ENCODE data around the gene UBE2D1.

UBE2D1 gene

DNA sequence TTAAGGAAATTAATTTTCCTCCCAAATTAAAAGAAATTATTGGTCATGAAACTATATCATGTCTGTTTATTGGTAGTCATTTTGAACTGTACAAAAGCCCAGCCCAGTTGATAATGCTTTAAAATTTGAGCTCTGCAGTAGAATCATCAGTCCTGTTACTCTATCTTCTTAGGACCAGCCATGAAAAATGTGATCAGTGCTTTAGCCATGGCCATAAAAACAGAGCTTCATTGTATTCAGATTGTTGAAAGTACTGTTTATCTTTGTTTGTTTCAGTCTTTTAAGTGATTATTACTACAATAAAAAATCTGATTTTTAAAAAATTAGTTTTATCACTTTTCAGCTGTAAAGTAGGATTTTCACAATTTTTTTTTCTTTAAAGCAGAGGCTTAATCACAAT lies 36.7 kb downstream of the UBE2D1 start:
- DNase-seq (ENCODE audit: low read depth in 2 of 2), result no peak
- no peak overlapping the region for H3K4me3 ChIP-seq (replicated peaks in 1 of 2; ENCODE audit: low read depth in 2 of 2, low read length in 2 of 2)
- TF ChIP-seq, protein P1, sequence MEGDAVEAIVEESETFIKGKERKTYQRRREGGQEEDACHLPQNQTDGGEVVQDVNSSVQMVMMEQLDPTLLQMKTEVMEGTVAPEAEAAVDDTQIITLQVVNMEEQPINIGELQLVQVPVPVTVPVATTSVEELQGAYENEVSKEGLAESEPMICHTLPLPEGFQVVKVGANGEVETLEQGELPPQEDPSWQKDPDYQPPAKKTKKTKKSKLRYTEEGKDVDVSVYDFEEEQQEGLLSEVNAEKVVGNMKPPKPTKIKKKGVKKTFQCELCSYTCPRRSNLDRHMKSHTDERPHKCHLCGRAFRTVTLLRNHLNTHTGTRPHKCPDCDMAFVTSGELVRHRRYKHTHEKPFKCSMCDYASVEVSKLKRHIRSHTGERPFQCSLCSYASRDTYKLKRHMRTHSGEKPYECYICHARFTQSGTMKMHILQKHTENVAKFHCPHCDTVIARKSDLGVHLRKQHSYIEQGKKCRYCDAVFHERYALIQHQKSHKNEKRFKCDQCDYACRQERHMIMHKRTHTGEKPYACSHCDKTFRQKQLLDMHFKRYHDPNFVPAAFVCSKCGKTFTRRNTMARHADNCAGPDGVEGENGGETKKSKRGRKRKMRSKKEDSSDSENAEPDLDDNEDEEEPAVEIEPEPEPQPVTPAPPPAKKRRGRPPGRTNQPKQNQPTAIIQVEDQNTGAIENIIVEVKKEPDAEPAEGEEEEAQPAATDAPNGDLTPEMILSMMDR (IDR thresholded peaks at IDR 0.05; ENCODE audit: low read depth, low read length), result no peak

DNA sequence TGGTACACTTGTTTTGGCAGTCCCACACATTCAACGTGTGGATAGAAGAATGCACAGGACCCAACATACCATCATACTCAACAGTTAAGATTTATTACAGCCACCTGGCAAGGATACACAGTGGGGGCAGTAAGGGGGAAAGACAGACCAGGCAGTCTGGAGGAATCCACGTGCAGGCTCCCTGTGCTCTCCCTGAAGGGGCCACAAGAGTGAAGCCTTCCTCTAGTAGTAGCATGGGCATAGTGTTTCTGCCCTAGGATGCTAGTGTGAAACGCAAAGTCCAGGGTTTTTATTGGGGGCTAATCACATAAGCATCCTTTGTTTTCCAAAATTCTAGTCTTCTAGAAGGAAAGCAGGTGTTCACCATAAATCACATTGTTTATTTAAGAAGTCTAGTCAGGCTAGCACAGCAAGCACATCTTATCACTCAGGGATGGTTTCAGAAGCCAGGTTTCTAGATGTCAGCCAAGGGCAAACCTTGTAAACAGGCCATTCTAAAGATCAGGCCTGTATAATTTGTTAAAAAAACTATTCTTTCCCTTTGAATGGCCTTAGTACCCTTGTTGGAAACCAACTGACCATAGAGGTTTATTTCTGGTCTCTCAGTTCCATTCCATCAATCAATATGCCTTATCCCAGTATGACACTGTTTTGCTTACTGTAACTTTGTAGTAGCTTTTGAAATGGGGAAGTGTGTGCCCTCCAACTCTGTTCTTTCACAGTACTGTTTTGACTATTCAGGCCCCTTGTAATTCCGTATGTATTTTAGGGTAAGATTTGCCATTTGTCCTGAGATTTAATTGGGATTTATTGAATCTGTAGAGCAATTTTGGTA lies 38.0 kb downstream of the UBE2D1 start:
- TF ChIP-seq, protein P1 (IDR thresholded peaks at IDR 0.05; ENCODE audit: low read depth, low read length), result no peak
- H3K4me3 ChIP-seq (replicated peaks in 1 of 2; ENCODE audit: low read depth in 2 of 2, low read length in 2 of 2), result no peak overlapping the region
- no peak for DNase-seq (ENCODE audit: low read depth in 2 of 2)

DNA sequence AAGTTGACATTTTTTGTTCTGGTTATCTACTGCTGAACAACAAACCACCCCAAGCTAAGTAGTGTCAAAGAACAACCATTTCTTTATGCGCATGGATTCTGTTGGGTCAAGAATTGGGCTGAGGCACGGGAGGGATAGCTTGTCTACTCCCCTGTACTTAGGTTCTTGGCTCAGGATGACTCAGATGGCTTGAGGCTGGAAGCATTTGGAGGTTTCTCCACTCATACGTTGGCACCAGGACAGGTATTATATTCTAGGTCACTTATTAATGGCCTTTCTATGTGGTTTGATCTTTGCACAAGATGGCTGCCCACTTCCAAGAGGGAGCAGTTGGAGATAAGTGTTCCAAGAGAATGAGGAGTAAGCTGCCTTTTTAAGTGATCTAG lies 38.6 kb downstream of the UBE2D1 start:
- peak in 1 of 2 donors; percentile 11 for DNase-seq (ENCODE audit: low read depth in 2 of 2)
- H3K4me3 ChIP-seq (replicated peaks in 1 of 2; ENCODE audit: low read depth in 2 of 2, low read length in 2 of 2), result no peak overlapping the region
- TF ChIP-seq, protein P1 (IDR thresholded peaks at IDR 0.05; ENCODE audit: low read depth, low read length), result no peak

DNA sequence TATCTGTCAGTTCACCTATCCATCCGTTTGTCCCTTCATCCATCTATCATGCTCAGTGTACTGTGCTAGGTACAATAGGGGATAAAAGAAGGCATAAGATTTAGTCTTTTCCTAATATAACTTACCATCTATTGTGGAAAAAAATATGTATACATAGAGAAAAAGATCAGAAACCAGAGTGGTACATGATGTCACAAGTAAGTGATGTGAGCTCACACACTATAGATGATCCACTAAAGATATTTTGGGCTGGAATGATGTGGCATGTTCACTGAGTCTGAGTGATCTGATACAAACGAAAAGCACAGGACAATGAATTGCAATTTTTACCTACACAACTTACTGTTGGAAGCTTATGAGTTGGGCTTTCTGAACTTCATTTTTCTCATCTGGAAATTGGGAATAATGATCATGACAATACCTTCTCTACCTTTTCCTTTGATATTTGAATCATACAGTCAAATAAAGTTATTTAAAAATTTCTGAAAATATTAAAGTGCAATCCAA lies 47.7 kb downstream of the UBE2D1 start:
- no peak overlapping the region for H3K4me3 ChIP-seq (replicated peaks in 1 of 2; ENCODE audit: low read depth in 2 of 2, low read length in 2 of 2)
- no peak for DNase-seq (ENCODE audit: low read depth in 2 of 2)
- TF ChIP-seq, protein P1 (IDR thresholded peaks at IDR 0.05; ENCODE audit: low read depth, low read length), result no peak

GRCh38 chr10:58384095-58384494 lies 49.3 kb downstream of the UBE2D1 start:
- H3K4me3 ChIP-seq (replicated peaks in 1 of 2; ENCODE audit: low read depth in 2 of 2, low read length in 2 of 2), result no peak overlapping the region
- TF ChIP-seq, protein P1 (IDR thresholded peaks at IDR 0.05; ENCODE audit: low read depth, low read length), result no peak

GRCh38 chr10:58384544-58384998 lies 49.8 kb downstream of the UBE2D1 start:
- peak overlapping the region; percentile 92 to 96 for H3K4me3 ChIP-seq (replicated peaks in 1 of 2; ENCODE audit: low read depth in 2 of 2, low read length in 2 of 2)
- no peak for DNase-seq (ENCODE audit: low read depth in 2 of 2)
- TF ChIP-seq, protein P1 (IDR thresholded peaks at IDR 0.05; ENCODE audit: low read depth, low read length), result no peak

More at GRCh38 chr10:58384095-58384494, 49.3 kb downstream of the UBE2D1 start:
- DNase-seq (ENCODE audit: low read depth in 2 of 2), result peak in 1 of 2 donors; percentile 2

Data from cardiac fibroblast (primary cell).